HCT116 (cell line): ENCODE results near the gene NCAPD2.

Experiments used
- EZH2phosphoT487 ChIP-seq: fragments of 200-600 bp; IDR thresholded peaks from 2 replicates; pipeline ENCODE4 v1.6.1; 2018; ENCODE audit warnings: antibody characterized with exemption, borderline replicate concordance
- FOSL1 ChIP-seq: IDR thresholded peaks from 2 replicates; pipeline ENCODE4 v1.6.1; 2012; ENCODE audit warnings: low read depth
- POLR2A ChIP-seq: IDR thresholded peaks from 2 replicates; pipeline ENCODE4 v1.7.0; 2011; ENCODE audit warnings: borderline replicate concordance; ENCODE audit not compliant: insufficient read depth, insufficient read length; ENCODE audit errors: extremely low read depth
- POLR2AphosphoS5 ChIP-seq: IDR thresholded peaks from 2 replicates; pipeline ENCODE4 v1.6.1; 2011; ENCODE audit warnings: mild to moderate bottlenecking, low read depth, low read length, moderate library complexity
- RAD21 ChIP-seq: IDR thresholded peaks from 2 replicates; pipeline ENCODE4 v1.6.1; 2012; ENCODE audit warnings: low read depth, mild to moderate bottlenecking
- REST ChIP-seq: IDR thresholded peaks from 2 replicates; pipeline ENCODE4 v1.6.1; 2012; ENCODE audit warnings: low read depth
- SIN3A ChIP-seq: IDR thresholded peaks from 2 replicates; pipeline ENCODE4 v1.6.1; 2012; ENCODE audit warnings: low read depth
- YY1 ChIP-seq: IDR thresholded peaks from 2 replicates; pipeline ENCODE4 v1.6.1; 2011; ENCODE audit warnings: low read length, low read depth, moderate library complexity, mild to moderate bottlenecking; ENCODE audit not compliant: insufficient replicate concordance; ENCODE audit errors: extremely low read depth
- ZFX ChIP-seq: fragments of 450-650 bp; IDR thresholded peaks from 2 replicates; pipeline ENCODE4 v1.6.1; 2017
- ZNF274 ChIP-seq: fragments of 200-500 bp; sonication (Bioruptor generic); IDR thresholded peaks from 2 replicates; pipeline ENCODE4 v1.6.1; 2014; ENCODE audit warnings: mild to moderate bottlenecking, low read depth, low read length, inconsistent platforms
- TF ChIP-seq, protein P1 (sequence below), 3 experiments: fragments of 200-600 bp in 1 of 3; sonication (generic) in 1 of 3; IDR thresholded peaks in 2 of 3; conservative IDR thresholded peaks in 1 of 3; 2 replicates each; pipeline ENCODE4 v1.5.1; 2012 to 2017; ENCODE audit warnings: low read depth in 2 of 3, low read length in 2 of 3, antibody characterized with exemption in 1 of 3, borderline replicate concordance in 1 of 3, control low read depth in 1 of 3, mild to moderate bottlenecking in 1 of 3, mixed read lengths in 1 of 3, mixed run types in 1 of 3, moderate library complexity in 1 of 3; ENCODE audit not compliant: insufficient read depth in 1 of 3
- TF ChIP-seq, protein P2 (sequence below): IDR thresholded peaks from 2 replicates; pipeline ENCODE4 v1.6.1; 2012

GRCh38 chr12:6541371-6542165 is 47.7 kb downstream of the NCAPD2 start:
- TF ChIP-seq ZFX (no peak), REST (no peak), ZNF274 (no peak), EZH2phosphoT487 (no peak), YY1 (no peak), POLR2A (no peak), POLR2AphosphoS5 (no peak), FOSL1 (no peak), RAD21 (no peak), SIN3A (no peak)
- TF ChIP-seq, protein P1, sequence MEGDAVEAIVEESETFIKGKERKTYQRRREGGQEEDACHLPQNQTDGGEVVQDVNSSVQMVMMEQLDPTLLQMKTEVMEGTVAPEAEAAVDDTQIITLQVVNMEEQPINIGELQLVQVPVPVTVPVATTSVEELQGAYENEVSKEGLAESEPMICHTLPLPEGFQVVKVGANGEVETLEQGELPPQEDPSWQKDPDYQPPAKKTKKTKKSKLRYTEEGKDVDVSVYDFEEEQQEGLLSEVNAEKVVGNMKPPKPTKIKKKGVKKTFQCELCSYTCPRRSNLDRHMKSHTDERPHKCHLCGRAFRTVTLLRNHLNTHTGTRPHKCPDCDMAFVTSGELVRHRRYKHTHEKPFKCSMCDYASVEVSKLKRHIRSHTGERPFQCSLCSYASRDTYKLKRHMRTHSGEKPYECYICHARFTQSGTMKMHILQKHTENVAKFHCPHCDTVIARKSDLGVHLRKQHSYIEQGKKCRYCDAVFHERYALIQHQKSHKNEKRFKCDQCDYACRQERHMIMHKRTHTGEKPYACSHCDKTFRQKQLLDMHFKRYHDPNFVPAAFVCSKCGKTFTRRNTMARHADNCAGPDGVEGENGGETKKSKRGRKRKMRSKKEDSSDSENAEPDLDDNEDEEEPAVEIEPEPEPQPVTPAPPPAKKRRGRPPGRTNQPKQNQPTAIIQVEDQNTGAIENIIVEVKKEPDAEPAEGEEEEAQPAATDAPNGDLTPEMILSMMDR (IDR thresholded peaks at IDR 0.05 in 2 of 3, conservative IDR thresholded peaks at IDR 0.05 in 1 of 3; ENCODE audit: borderline replicate concordance in 1 of 3, insufficient read depth in 1 of 3, low read depth in 2 of 3, low read length in 2 of 3), result no peak
- TF ChIP-seq, protein P2, sequence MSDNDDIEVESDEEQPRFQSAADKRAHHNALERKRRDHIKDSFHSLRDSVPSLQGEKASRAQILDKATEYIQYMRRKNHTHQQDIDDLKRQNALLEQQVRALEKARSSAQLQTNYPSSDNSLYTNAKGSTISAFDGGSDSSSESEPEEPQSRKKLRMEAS, result no peak
